ENCODE measurements around the gene JADE2.

The JADE2 gene

GRCh38 chr5:134571693-134572405 lies 46.4 kb downstream of the JADE2 start:
- TF ChIP-seq ZNF274 (IDR thresholded peaks at IDR 0.05; ENCODE audit: low read depth, low read length) = no peak
- H3K4me3 ChIP-seq (ENCODE audit: low read length) = no peak overlapping the region

GRCh38 chr5:134572811-134573210 lies 47.3 kb downstream of the JADE2 start:
- no peak for TF ChIP-seq ZNF274 (IDR thresholded peaks at IDR 0.05; ENCODE audit: low read depth, low read length)
- no peak overlapping the region for H3K4me3 ChIP-seq (ENCODE audit: low read length)

- TF ChIP-seq ZNF274 (IDR thresholded peaks at IDR 0.05; ENCODE audit: low read depth, low read length) = no peak
- no peak overlapping the region for H3K4me3 ChIP-seq (ENCODE audit: low read length)
Measured at GRCh38 chr5:134574521-134574920, 49.1 kb downstream of the JADE2 start.

GRCh38 chr5:134575316-134575715 lies 49.8 kb downstream of the JADE2 start:
- H3K4me3 ChIP-seq (ENCODE audit: low read length) = no peak overlapping the region
- TF ChIP-seq ZNF274 (IDR thresholded peaks at IDR 0.05; ENCODE audit: low read depth, low read length) = no peak

- H3K4me3 ChIP-seq (ENCODE audit: low read length) = no peak overlapping the region
- no peak for TF ChIP-seq ZNF274 (IDR thresholded peaks at IDR 0.05; ENCODE audit: low read depth, low read length)
Measured at GRCh38 chr5:134576386-134577021, 51.0 kb downstream of the JADE2 start.

- TF ChIP-seq ZNF274 (IDR thresholded peaks at IDR 0.05; ENCODE audit: low read depth, low read length) = no peak
- no peak overlapping the region for H3K4me3 ChIP-seq (ENCODE audit: low read length)
Measured at GRCh38 chr5:134577022-134577795, 51.7 kb downstream of the JADE2 start.

GRCh38 chr5:134577796-134578577 lies 52.5 kb downstream of the JADE2 start:
- no peak for TF ChIP-seq ZNF274 (IDR thresholded peaks at IDR 0.05; ENCODE audit: low read depth, low read length)
- H3K4me3 ChIP-seq (ENCODE audit: low read length) = no peak overlapping the region

GRCh38 chr5:134578578-134579283 lies 53.3 kb downstream of the JADE2 start:
- no peak for TF ChIP-seq ZNF274 (IDR thresholded peaks at IDR 0.05; ENCODE audit: low read depth, low read length)
- H3K4me3 ChIP-seq (ENCODE audit: low read length) = no peak overlapping the region

GRCh38 chr5:134579284-134579771 lies 53.9 kb downstream of the JADE2 start:
- TF ChIP-seq ZNF274 (IDR thresholded peaks at IDR 0.05; ENCODE audit: low read depth, low read length) = no peak
- no peak overlapping the region for H3K4me3 ChIP-seq (ENCODE audit: low read length)

GRCh38 chr5:134580001-134580460 lies 54.6 kb downstream of the JADE2 start:
- TF ChIP-seq ZNF274 (IDR thresholded peaks at IDR 0.05; ENCODE audit: low read depth, low read length) = no peak
- H3K4me3 ChIP-seq (ENCODE audit: low read length) = no peak overlapping the region

GRCh38 chr5:134581241-134581981 lies 55.9 kb downstream of the JADE2 start:
- no peak overlapping the region for H3K4me3 ChIP-seq (ENCODE audit: low read length)

GRCh38 chr5:134582281-134582680 lies 56.8 kb downstream of the JADE2 start:
- no peak overlapping the region for H3K4me3 ChIP-seq (ENCODE audit: low read length)
- TF ChIP-seq ZNF274 (IDR thresholded peaks at IDR 0.05; ENCODE audit: low read depth, low read length) = no peak

More at GRCh38 chr5:134581241-134581981, 55.9 kb downstream of the JADE2 start:
- no peak for TF ChIP-seq ZNF274 (IDR thresholded peaks at IDR 0.05; ENCODE audit: low read depth, low read length)
